HCT116 (cell line): ENCODE results near the gene FCHO2. TPM values are rescaled to one million over a fixed set of nuclear protein-coding genes. Genes with fewer than 3 reads are reported as not detected.

Experiments
- ATAC-seq: fragments of 200-7000 bp; cut with Tn5 transposase; 2 replicates; pipeline ENCODE4 v1.9.1; 2020; ENCODE audit warnings: mild to moderate bottlenecking, moderate library complexity
- BruUV-seq: library from RNA; stranded (reverse); fragments of 400-500 nt; replicated peaks from 2 replicates; lab custom pipeline; 2021; lab: Mats Ljungman, UMichigan
- CTCF ChIA-PET: fragments of 300-600 bp; sonication (Branson Sonifier 250); formaldehyde crosslinking; loops from one replicate; lab custom pipeline; 2021; ENCODE audit warnings: antibody characterized with exemption; lab: Charles Lee
- POLR2A ChIA-PET: fragments of 300-600, 350-600 bp; sonication (Branson Sonifier 250); formaldehyde crosslinking; loops from one replicate; lab custom pipeline; 2021; ENCODE audit warnings: antibody characterized with exemption; lab: Charles Lee
- RAD21 ChIA-PET, 2 experiments: fragments of 300-600 bp; sonication (Branson Sonifier 250); formaldehyde crosslinking; loops; one replicate each; lab custom pipeline; 2023; ENCODE audit warnings: low total read pairs in 2 of 2; ENCODE audit not compliant: uncharacterized antibody in 2 of 2, unreplicated experiment in 2 of 2, low non-redundant PET in 1 of 2; lab: Charles Lee
- DNase-seq: peaks from one replicate; pipeline ENCODE4 v3.0.0-alpha.2; 2010; ENCODE audit warnings: low read depth, low spot score
- H2AFZ ChIP-seq: fragments of 200-600 bp; shearing (Covaris generic), sonication (generic); 2 replicates; pipeline ENCODE4 v1.6.1; 2017; ENCODE audit warnings: low read depth, mixed run types, mixed read lengths, antibody characterized with exemption, low read length; ENCODE audit not compliant: poor library complexity, severe bottlenecking
- H3K27ac ChIP-seq: 2 replicates; pipeline ENCODE4 v1.5.1; 2012; ENCODE audit warnings: low read depth, low read length
- H3K27me3 ChIP-seq: fragments of 200-600 bp; sonication (generic); 2 replicates; pipeline ENCODE4 v1.6.1; 2016; ENCODE audit warnings: mixed run types, low read length, mixed read lengths; ENCODE audit not compliant: insufficient read depth
- H3K36me3 ChIP-seq, 2 experiments: fragments of 200-500 bp in 1 of 2; fragments of 200-600 bp in 1 of 2; sonication (Bioruptor generic) in 1 of 2; sonication (generic) in 1 of 2; 2 replicates each; pipeline versions ENCODE4 v1.5.1 to v1.6.1; 2014 to 2016; ENCODE audit warnings: low read length in 2 of 2, inconsistent platforms in 1 of 2, mixed read lengths in 1 of 2, mixed run types in 1 of 2; ENCODE audit not compliant: insufficient read depth in 2 of 2, control insufficient read depth in 1 of 2
- H3K4me1 ChIP-seq, 2 experiments: fragments of 200-600 bp in 1 of 2; sonication (generic) in 1 of 2; 2 replicates each; pipeline versions ENCODE4 v1.5.1 to v1.6.1; 2012 to 2017; ENCODE audit warnings: low read length in 2 of 2, inconsistent platforms in 1 of 2, mild to moderate bottlenecking in 1 of 2, mixed read lengths in 1 of 2, mixed run types in 1 of 2, moderate library complexity in 1 of 2; ENCODE audit not compliant: insufficient read depth in 2 of 2, control insufficient read depth in 1 of 2
- H3K4me2 ChIP-seq: fragments of 200-600 bp; sonication (generic); 2 replicates; pipeline ENCODE4 v1.6.1; 2017; ENCODE audit warnings: mixed run types, low read length, mixed read lengths
- H3K4me3 ChIP-seq, 2 experiments: fragments of 200-600 bp in 1 of 2; sonication (generic) in 1 of 2; replicated peaks in 1 of 2; 2 replicates each; pipeline ENCODE4 v1.5.1; 2011 to 2016; ENCODE audit warnings: low read length in 2 of 2, control low read depth in 1 of 2, low read depth in 1 of 2, mild to moderate bottlenecking in 1 of 2, mixed read lengths in 1 of 2, mixed run types in 1 of 2
- H3K79me2 ChIP-seq: fragments of 200-600 bp; sonication (generic); 2 replicates; pipeline ENCODE4 v1.6.1; 2017; ENCODE audit warnings: mild to moderate bottlenecking, mixed run types, low read length, moderate library complexity, mixed read lengths; ENCODE audit not compliant: insufficient read depth
- H3K9ac ChIP-seq: fragments of 200-600 bp; sonication (generic); 2 replicates; pipeline ENCODE4 v1.6.1; 2016; ENCODE audit warnings: low read length, mixed read lengths
- H3K9me2 ChIP-seq: fragments of 200-600 bp; sonication (generic), shearing (Covaris generic); 2 replicates; pipeline ENCODE4 v1.6.1; 2017; ENCODE audit warnings: mixed run types, mild to moderate bottlenecking, moderate library complexity; ENCODE audit not compliant: insufficient read depth
- H3K9me3 ChIP-seq, 2 experiments: fragments of 200-500 bp in 1 of 2; fragments of 200-600 bp in 1 of 2; sonication (Bioruptor generic) in 1 of 2; sonication (generic) in 1 of 2; 2 replicates each; pipeline ENCODE4 v1.6.1; 2014 to 2017; ENCODE audit warnings: low read length in 2 of 2, mixed read lengths in 2 of 2, inconsistent platforms in 1 of 2, low read depth in 1 of 2, mild to moderate bottlenecking in 1 of 2, mixed run types in 1 of 2, moderate library complexity in 1 of 2; ENCODE audit not compliant: control insufficient read depth in 1 of 2, insufficient read depth in 1 of 2
- H4K20me1 ChIP-seq: fragments of 200-600 bp; sonication (generic), shearing (Covaris generic); 2 replicates; pipeline ENCODE4 v1.6.1; 2017; ENCODE audit warnings: mixed run types, mild to moderate bottlenecking, moderate library complexity; ENCODE audit not compliant: insufficient read depth
- ATF3 ChIP-seq: IDR thresholded peaks from 2 replicates; pipeline ENCODE4 v1.6.1; 2012
- CEBPB ChIP-seq: IDR thresholded peaks from 2 replicates; pipeline ENCODE4 v1.6.1; 2012; ENCODE audit warnings: low read depth
- CTCF ChIP-seq, 3 experiments: fragments of 200-600 bp in 1 of 3; sonication (generic) in 1 of 3; IDR thresholded peaks in 2 of 3; conservative IDR thresholded peaks in 1 of 3; 2 replicates each; pipeline ENCODE4 v1.5.1; 2012 to 2017; ENCODE audit warnings: low read depth in 2 of 3, low read length in 2 of 3, antibody characterized with exemption in 1 of 3, borderline replicate concordance in 1 of 3, control low read depth in 1 of 3, mild to moderate bottlenecking in 1 of 3, mixed read lengths in 1 of 3, mixed run types in 1 of 3, moderate library complexity in 1 of 3; ENCODE audit not compliant: insufficient read depth in 1 of 3
- EGR1 ChIP-seq: IDR thresholded peaks from 2 replicates; pipeline ENCODE4 v1.6.1; 2012; ENCODE audit warnings: low read depth
- ELF1 ChIP-seq: IDR thresholded peaks from 2 replicates; pipeline ENCODE4 v1.6.1; 2012; ENCODE audit warnings: low read depth, borderline replicate concordance
- EZH2 ChIP-seq: fragments of 200-600 bp; sonication (generic); IDR thresholded peaks from 2 replicates; pipeline ENCODE4 v1.6.1; 2017; ENCODE audit warnings: antibody characterized with exemption, mixed run types
- FOSL1 ChIP-seq: IDR thresholded peaks from 2 replicates; pipeline ENCODE4 v1.6.1; 2012; ENCODE audit warnings: low read depth
- JUND ChIP-seq: IDR thresholded peaks from 2 replicates; pipeline ENCODE4 v1.6.1; 2012
- MAX ChIP-seq: IDR thresholded peaks from 2 replicates; pipeline ENCODE4 v1.6.1; 2012
- POLR2A ChIP-seq: IDR thresholded peaks from 2 replicates; pipeline ENCODE4 v1.7.0; 2011; ENCODE audit warnings: borderline replicate concordance; ENCODE audit not compliant: insufficient read depth, insufficient read length; ENCODE audit errors: extremely low read depth
- POLR2AphosphoS5 ChIP-seq: IDR thresholded peaks from 2 replicates; pipeline ENCODE4 v1.6.1; 2011; ENCODE audit warnings: mild to moderate bottlenecking, low read depth, low read length, moderate library complexity
- REST ChIP-seq: IDR thresholded peaks from 2 replicates; pipeline ENCODE4 v1.6.1; 2012; ENCODE audit warnings: low read depth
- SIN3A ChIP-seq: IDR thresholded peaks from 2 replicates; pipeline ENCODE4 v1.6.1; 2012; ENCODE audit warnings: low read depth
- SP1 ChIP-seq: IDR thresholded peaks from 2 replicates; pipeline ENCODE4 v1.6.1; 2012; ENCODE audit warnings: low read depth
- SRF ChIP-seq: IDR thresholded peaks from 2 replicates; pipeline ENCODE4 v1.6.1; 2012; ENCODE audit warnings: low read depth
- TCF7L2 ChIP-seq: IDR thresholded peaks from 2 replicates; pipeline ENCODE4 v1.7.0; 2011; ENCODE audit warnings: borderline replicate concordance, inconsistent platforms; ENCODE audit not compliant: insufficient read depth, insufficient read length; ENCODE audit errors: extremely low read depth
- YY1 ChIP-seq: IDR thresholded peaks from 2 replicates; pipeline ENCODE4 v1.6.1; 2011; ENCODE audit warnings: low read length, low read depth, moderate library complexity, mild to moderate bottlenecking; ENCODE audit not compliant: insufficient replicate concordance; ENCODE audit errors: extremely low read depth
- ZFX ChIP-seq: fragments of 450-650 bp; IDR thresholded peaks from 2 replicates; pipeline ENCODE4 v1.6.1; 2017
- intact Hi-C: fragments of 100-400 bp; cut with micrococcal nuclease; formaldehyde crosslinking; loops from 2 replicates; pipeline ENCODE4 v1.10.0; 2022
- total RNA-seq: library from RNA; stranded (reverse); gene quantifications from one replicate; pipeline ENCODE4 v1.2.1, GENCODE V29; 2021; ENCODE audit not compliant: unreplicated experiment

The FCHO2 gene
- total RNA-seq, 1 experiment from 2014 or later, result 18.7 TPM

- ChIA-PET POLR2A (no interaction called here), CTCF (no interaction called here), RAD21 (no interaction called here)
- ATAC-seq (no peak), DNase-seq (no peak)
- H3K4me2 ChIP-seq, result no peak overlapping the region
- H2AFZ ChIP-seq, result no peak overlapping the region
- H3K9ac ChIP-seq, result no peak overlapping the region
- H3K36me3 ChIP-seq, result no peaks in the 10 kb centered on the region
- no TSS peak for BruUV-seq
- TF ChIP-seq REST, result no peak
- no peak for TF ChIP-seq MAX
- TF ChIP-seq SRF, result no peak
- no peak for TF ChIP-seq CEBPB
- TF ChIP-seq SP1, result no peak
- TF ChIP-seq POLR2AphosphoS5, result no peak
- no peak for TF ChIP-seq CTCF (IDR thresholded peaks at IDR 0.05 in 2 of 3, conservative IDR thresholded peaks at IDR 0.05 in 1 of 3; ENCODE audit: borderline replicate concordance in 1 of 3, insufficient read depth in 1 of 3, low read depth in 2 of 3, low read length in 2 of 3)
- no peak for TF ChIP-seq EZH2
- no peak for TF ChIP-seq ATF3
- TF ChIP-seq ZFX, result no peak
- TF ChIP-seq TCF7L2, result no peak
- TF ChIP-seq JUND, result no peak
- TF ChIP-seq POLR2A, result no peak
- no peak for TF ChIP-seq FOSL1
- no peak for TF ChIP-seq YY1
- TF ChIP-seq SIN3A, result no peak
- TF ChIP-seq ELF1, result no peak
- no peak for TF ChIP-seq EGR1
- intact Hi-C loops, result no loop called here
- no peak overlapping the region for H3K27ac ChIP-seq
- no peaks in the 10 kb centered on the region for H3K9me2 ChIP-seq
- no peaks in the 10 kb centered on the region for H4K20me1 ChIP-seq
- no peaks in the 10 kb centered on the region for H3K27me3 ChIP-seq
- no peaks in the 10 kb centered on the region for H3K79me2 ChIP-seq
- peaks cover 0 to 4% of the 10 kb centered on the region in 2 experiments; a peak in 1 of 4 replicates for H3K9me3 ChIP-seq
- H3K4me1 ChIP-seq, result peaks cover 0 to 6% of the 10 kb centered on the region in 2 experiments; a peak in 2 of 4 replicates
- H3K4me3 ChIP-seq, result no peak overlapping the region
Measured at GRCh38 chr5:73111536-73111935, 155.7 kb downstream of the FCHO2 start.
